ENCODE results near the gene ZNF598. TPM values are rescaled to one million over a fixed set of nuclear protein-coding genes. Genes with fewer than 3 reads are reported as not detected.

The ZNF598 gene
- total and polyA plus RNA-seq, 2 of the 13 experiments (the other 11 are each of a cell fraction or from before 2014, with no cell fraction given) = 13.5 to 14.2 TPM

GRCh38 chr16:2023092-2024031 lies 13.7 kb upstream of the ZNF598 start (continued):
- TF ChIP-seq, protein P1, sequence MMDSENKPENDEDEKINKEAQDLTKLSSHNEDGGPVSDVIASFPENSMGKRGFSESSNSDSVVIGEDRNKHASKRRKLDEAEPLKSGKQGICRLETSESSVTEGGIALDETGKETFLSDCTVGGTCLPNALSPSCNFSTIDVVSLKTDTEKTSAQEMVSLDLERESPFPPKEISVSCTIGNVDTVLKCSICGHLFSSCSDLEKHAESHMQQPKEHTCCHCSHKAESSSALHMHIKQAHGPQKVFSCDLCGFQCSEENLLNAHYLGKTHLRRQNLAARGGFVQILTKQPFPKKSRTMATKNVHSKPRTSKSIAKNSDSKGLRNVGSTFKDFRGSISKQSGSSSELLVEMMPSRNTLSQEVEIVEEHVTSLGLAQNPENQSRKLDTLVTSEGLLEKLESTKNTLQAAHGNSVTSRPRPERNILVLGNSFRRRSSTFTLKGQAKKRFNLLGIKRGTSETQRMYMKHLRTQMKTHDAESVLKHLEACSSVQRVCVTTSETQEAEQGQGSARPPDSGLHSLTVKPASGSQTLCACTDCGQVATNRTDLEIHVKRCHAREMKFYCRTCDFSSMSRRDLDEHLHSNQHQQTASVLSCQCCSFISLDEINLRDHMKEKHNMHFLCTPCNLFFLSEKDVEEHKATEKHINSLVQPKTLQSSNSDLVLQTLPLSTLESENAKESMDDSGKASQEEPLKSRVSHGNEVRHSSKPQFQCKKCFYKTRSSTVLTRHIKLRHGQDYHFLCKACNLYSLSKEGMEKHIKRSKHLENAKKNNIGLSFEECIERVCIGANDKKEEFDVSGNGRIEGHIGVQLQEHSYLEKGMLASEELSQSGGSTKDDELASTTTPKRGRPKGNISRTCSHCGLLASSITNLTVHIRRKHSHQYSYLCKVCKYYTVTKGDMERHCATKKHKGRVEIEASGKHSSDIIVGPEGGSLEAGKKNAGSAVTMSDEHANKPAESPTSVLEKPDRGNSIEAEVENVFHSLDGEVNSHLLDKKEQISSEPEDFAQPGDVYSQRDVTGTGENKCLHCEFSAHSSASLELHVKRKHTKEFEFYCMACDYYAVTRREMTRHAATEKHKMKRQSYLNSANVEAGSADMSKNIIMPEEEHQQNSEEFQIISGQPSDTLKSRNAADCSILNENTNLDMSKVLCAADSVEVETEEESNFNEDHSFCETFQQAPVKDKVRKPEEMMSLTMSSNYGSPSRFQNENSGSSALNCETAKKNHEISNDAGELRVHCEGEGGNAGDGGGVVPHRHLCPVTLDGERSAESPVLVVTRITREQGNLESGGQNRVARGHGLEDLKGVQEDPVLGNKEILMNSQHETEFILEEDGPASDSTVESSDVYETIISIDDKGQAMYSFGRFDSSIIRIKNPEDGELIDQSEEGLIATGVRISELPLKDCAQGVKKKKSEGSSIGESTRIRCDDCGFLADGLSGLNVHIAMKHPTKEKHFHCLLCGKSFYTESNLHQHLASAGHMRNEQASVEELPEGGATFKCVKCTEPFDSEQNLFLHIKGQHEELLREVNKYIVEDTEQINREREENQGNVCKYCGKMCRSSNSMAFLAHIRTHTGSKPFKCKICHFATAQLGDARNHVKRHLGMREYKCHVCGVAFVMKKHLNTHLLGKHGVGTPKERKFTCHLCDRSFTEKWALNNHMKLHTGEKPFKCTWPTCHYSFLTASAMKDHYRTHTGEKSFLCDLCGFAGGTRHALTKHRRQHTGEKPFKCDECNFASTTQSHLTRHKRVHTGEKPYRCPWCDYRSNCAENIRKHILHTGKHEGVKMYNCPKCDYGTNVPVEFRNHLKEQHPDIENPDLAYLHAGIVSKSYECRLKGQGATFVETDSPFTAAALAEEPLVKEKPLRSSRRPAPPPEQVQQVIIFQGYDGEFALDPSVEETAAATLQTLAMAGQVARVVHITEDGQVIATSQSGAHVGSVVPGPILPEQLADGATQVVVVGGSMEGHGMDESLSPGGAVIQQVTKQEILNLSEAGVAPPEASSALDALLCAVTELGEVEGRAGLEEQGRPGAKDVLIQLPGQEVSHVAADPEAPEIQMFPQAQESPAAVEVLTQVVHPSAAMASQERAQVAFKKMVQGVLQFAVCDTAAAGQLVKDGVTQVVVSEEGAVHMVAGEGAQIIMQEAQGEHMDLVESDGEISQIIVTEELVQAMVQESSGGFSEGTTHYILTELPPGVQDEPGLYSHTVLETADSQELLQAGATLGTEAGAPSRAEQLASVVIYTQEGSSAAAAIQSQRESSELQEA (CRISPR knock-in tag; IDR thresholded peaks at IDR 0.05; ENCODE audit: not compliant biosample characterization) = no peak
- TF ChIP-seq ZNF891 (CRISPR knock-in tag; IDR thresholded peaks at IDR 0.05) (no peak), ZNF878 (CRISPR knock-in tag; IDR thresholded peaks at IDR 0.05) (no peak), NR2F2 (IDR thresholded peaks at IDR 0.05; ENCODE audit: borderline replicate concordance, low read depth) (no peak), FOSL2 (CRISPR knock-in tag; IDR thresholded peaks at IDR 0.05) (peak; percentile 40; the same call in 1 of the 2 replicates), NCOA1 (CRISPR knock-in tag; IDR thresholded peaks at IDR 0.05) (no peak), ZZZ3 (CRISPR knock-in tag; IDR thresholded peaks at IDR 0.05; ENCODE audit: borderline replicate concordance) (no peak; the same call in 1 of the 2 replicates), PAWR (CRISPR knock-in tag; IDR thresholded peaks at IDR 0.05; ENCODE audit: borderline replicate concordance) (no peak), SMAD9 (CRISPR knock-in tag; IDR thresholded peaks at IDR 0.05) (no peak), MXD4 (CRISPR knock-in tag; IDR thresholded peaks at IDR 0.05) (peak; percentile 44; the same call in 1 of the 2 replicates), FUBP1 (CRISPR knock-in tag; IDR thresholded peaks at IDR 0.05; ENCODE audit: borderline replicate concordance) (no peak), HNRNPK (IDR thresholded peaks at IDR 0.05; ENCODE audit: low read depth, low read length, poor library complexity, severe bottlenecking) (no peak), ZNF101 (CRISPR knock-in tag; IDR thresholded peaks at IDR 0.05; ENCODE audit: borderline replicate concordance, low read depth) (no peak), GLMP (CRISPR knock-in tag; IDR thresholded peaks at IDR 0.05; ENCODE audit: borderline replicate concordance) (no peak), ARHGAP35 (CRISPR knock-in tag; IDR thresholded peaks at IDR 0.05; ENCODE audit: borderline replicate concordance) (0 out of 2 replicates have a peak, but pooled peaks have one; percentile 36)

Measured in HepG2 (cell line).